GM21367 (cell line): ENCODE measurements around the gene SLC6A6.
"Not testable (repeated sequence)": the region's sequence is repeated elsewhere in the genome, so short reads cannot be mapped to it uniquely, and the experiment has no call there.

Experiments
- ATAC-seq: cut with Tn5 transposase; IDR thresholded peaks from one replicate; pipeline ENCODE4 v1.9.1; 2021; ENCODE audit not compliant: unreplicated experiment

Gene SLC6A6

GRCh38 chr3:14503706-14504065, 101.3 kb downstream of the SLC6A6 start:
- ATAC-seq = no peak

- ATAC-seq = no peak
Measured at GRCh38 chr3:14505001-14505802, 102.8 kb downstream of the SLC6A6 start.

- no peak for ATAC-seq
Measured at GRCh38 chr3:14505803-14506500, 103.5 kb downstream of the SLC6A6 start.

GRCh38 chr3:14506626-14507304, 104.4 kb downstream of the SLC6A6 start:
- ATAC-seq = no peak

- ATAC-seq = no peak
Measured at GRCh38 chr3:14507305-14507741, 104.9 kb downstream of the SLC6A6 start.

- ATAC-seq = no peak
Measured at GRCh38 chr3:14507757-14508504, 105.5 kb downstream of the SLC6A6 start.

GRCh38 chr3:14508505-14508819, 106.1 kb downstream of the SLC6A6 start:
- ATAC-seq = no peak

- ATAC-seq = no peak
Measured at GRCh38 chr3:14508966-14509795, 106.8 kb downstream of the SLC6A6 start.

- ATAC-seq = no peak
Measured at GRCh38 chr3:14509796-14510100, 107.3 kb downstream of the SLC6A6 start.

GRCh38 chr3:14510838-14511622, 108.6 kb downstream of the SLC6A6 start:
- no peak for ATAC-seq

GRCh38 chr3:14511623-14512280, 109.3 kb downstream of the SLC6A6 start:
- ATAC-seq = no peak

- no peak for ATAC-seq
Measured at GRCh38 chr3:14512281-14512941, 110.0 kb downstream of the SLC6A6 start.

GRCh38 chr3:14512942-14513327, 110.5 kb downstream of the SLC6A6 start:
- ATAC-seq = no peak

- ATAC-seq = no peak
Measured at GRCh38 chr3:14513566-14514322, 111.3 kb downstream of the SLC6A6 start.

- no peak for ATAC-seq
Measured at GRCh38 chr3:14514323-14514720, 111.9 kb downstream of the SLC6A6 start.

- ATAC-seq = not testable (repeated sequence)
Measured at GRCh38 chr3:14515526-14515925, 113.1 kb downstream of the SLC6A6 start.

- no peak for ATAC-seq
Measured at GRCh38 chr3:14516738-14517345, 114.4 kb downstream of the SLC6A6 start.
